ENCODE measurements around the gene SEC22C.
"Not testable (repeated sequence)": the region's sequence is repeated elsewhere in the genome, so short reads cannot be mapped to it uniquely, and the experiment has no call there.

The SEC22C gene

GRCh38 chr3:42572278-42572677 lies 9.5 kb downstream of the SEC22C start:
- peak; percentile 72 for TF ChIP-seq CTCF (IDR thresholded peaks at IDR 0.05; ENCODE audit: low read depth, low read length)
- TF ChIP-seq POLR2A (IDR thresholded peaks at IDR 0.05; ENCODE audit: extremely low read depth, insufficient read length) = no peak
- TF ChIP-seq MYC (IDR thresholded peaks at IDR 0.05; ENCODE audit: low read depth, low read length) = no peak
- TF ChIP-seq MAX (IDR thresholded peaks at IDR 0.05; ENCODE audit: low read depth, low read length) = no peak
- peak; percentile 41 for DNase-seq (ENCODE audit: low read depth)
- H3K4me3 ChIP-seq (ENCODE audit: low read depth, low read length) = no peak overlapping the region

GRCh38 chr3:42569593-42570142 lies 12.1 kb downstream of the SEC22C start:
- H3K4me3 ChIP-seq (ENCODE audit: low read depth, low read length) = no peak overlapping the region
- no peak for DNase-seq (ENCODE audit: low read depth)
- no peak for TF ChIP-seq MAX (IDR thresholded peaks at IDR 0.05; ENCODE audit: low read depth, low read length)
- no peak for TF ChIP-seq CTCF (IDR thresholded peaks at IDR 0.05; ENCODE audit: low read depth, low read length)
- TF ChIP-seq POLR2A (IDR thresholded peaks at IDR 0.05; ENCODE audit: extremely low read depth, insufficient read length) = no peak
- no peak for TF ChIP-seq MYC (IDR thresholded peaks at IDR 0.05; ENCODE audit: low read depth, low read length)

- TF ChIP-seq MAX (IDR thresholded peaks at IDR 0.05; ENCODE audit: low read depth, low read length) = no peak
- TF ChIP-seq MYC (IDR thresholded peaks at IDR 0.05; ENCODE audit: low read depth, low read length) = no peak
- TF ChIP-seq CTCF (IDR thresholded peaks at IDR 0.05; ENCODE audit: low read depth, low read length) = no peak
- no peak for TF ChIP-seq POLR2A (IDR thresholded peaks at IDR 0.05; ENCODE audit: extremely low read depth, insufficient read length)
These were observed 19.5 kb downstream of the SEC22C start for GRCh38 chr3:42562047-42562907.

GRCh38 chr3:42557854-42558253 lies 23.9 kb downstream of the SEC22C start:
- TF ChIP-seq POLR2A (IDR thresholded peaks at IDR 0.05; ENCODE audit: extremely low read depth, insufficient read length) (no peak), CTCF (IDR thresholded peaks at IDR 0.05; ENCODE audit: low read depth, low read length) (peak; percentile 36), MAX (IDR thresholded peaks at IDR 0.05; ENCODE audit: low read depth, low read length) (no peak), MYC (IDR thresholded peaks at IDR 0.05; ENCODE audit: low read depth, low read length) (no peak)
- DNase-seq (ENCODE audit: low read depth) = peak; percentile 43
- H3K4me3 ChIP-seq (ENCODE audit: low read depth, low read length) = no peak overlapping the region

More at GRCh38 chr3:42562047-42562907, 19.5 kb downstream of the SEC22C start:
- DNase-seq (ENCODE audit: low read depth) = no peak
- H3K4me3 ChIP-seq (ENCODE audit: low read depth, low read length) = no peak overlapping the region

- DNase-seq (ENCODE audit: low read depth); H3K4me3 ChIP-seq (ENCODE audit: low read depth, low read length): not testable (repeated sequence)
These were observed 24.9 kb downstream of the SEC22C start for GRCh38 chr3:42556817-42557216.

- H3K4me3 ChIP-seq (ENCODE audit: low read depth, low read length) = no peak overlapping the region
- no peak for TF ChIP-seq CTCF (IDR thresholded peaks at IDR 0.05; ENCODE audit: low read depth, low read length)
- peak; percentile 25; the same call in 1 of the 2 replicates for TF ChIP-seq MAX (IDR thresholded peaks at IDR 0.05; ENCODE audit: low read depth, low read length)
- TF ChIP-seq MYC (IDR thresholded peaks at IDR 0.05; ENCODE audit: low read depth, low read length) = no peak
- no peak for TF ChIP-seq POLR2A (IDR thresholded peaks at IDR 0.05; ENCODE audit: extremely low read depth, insufficient read length)
- peak; percentile 31 for DNase-seq (ENCODE audit: low read depth)
These were observed 25.6 kb downstream of the SEC22C start for GRCh38 chr3:42556089-42556632.
